Mesenchymal stem cell (in vitro differentiated cells and primary cell): ENCODE data around the gene ARHGAP12.

Experiments used
- DNase-seq: peaks from one replicate; pipeline ENCODE4 v3.0.0-alpha.2; 2013
- H2AFZ ChIP-seq: one replicate; pipeline ENCODE4 v1.6.1; 2013; ENCODE audit warnings: low read depth, mild to moderate bottlenecking, control low read depth, inconsistent platforms, low read length, moderate library complexity
- H2AK5ac ChIP-seq: 2 replicates; pipeline ENCODE4 v1.6.1; 2013; ENCODE audit warnings: low read length, moderate library complexity, mild to moderate bottlenecking, inconsistent platforms; ENCODE audit not compliant: severe bottlenecking
- H2BK120ac ChIP-seq: one replicate; pipeline ENCODE4 v1.6.1; 2013; ENCODE audit warnings: low read depth, mild to moderate bottlenecking, inconsistent platforms, low read length, moderate library complexity
- H2BK12ac ChIP-seq, 2 experiments: one replicate each; pipeline ENCODE4 v1.6.1; 2013; ENCODE audit warnings: inconsistent platforms in 2 of 2, low read length in 2 of 2, mild to moderate bottlenecking in 2 of 2, moderate library complexity in 2 of 2, control low read depth in 1 of 2
- H2BK15ac ChIP-seq: one replicate; pipeline ENCODE4 v1.6.1; 2013; ENCODE audit warnings: mild to moderate bottlenecking, low read depth, inconsistent platforms; ENCODE audit not compliant: poor library complexity, severe bottlenecking
- H2BK5ac ChIP-seq: 2 replicates; pipeline ENCODE4 v1.6.1; 2013; ENCODE audit warnings: low read depth, mild to moderate bottlenecking, low read length, control low read depth, inconsistent platforms; ENCODE audit not compliant: poor library complexity, severe bottlenecking
- H3K14ac ChIP-seq, 2 experiments: one replicate each; pipeline ENCODE4 v1.6.1; 2013; ENCODE audit warnings: inconsistent platforms in 2 of 2, low read length in 2 of 2, control low read depth in 1 of 2, mild to moderate bottlenecking in 1 of 2, moderate library complexity in 1 of 2
- H3K18ac ChIP-seq, 2 experiments: one replicate each; pipeline ENCODE4 v1.6.1; 2013; ENCODE audit warnings: inconsistent platforms in 2 of 2, low read length in 2 of 2, control low read depth in 1 of 2, low read depth in 1 of 2, mild to moderate bottlenecking in 1 of 2
- H3K23ac ChIP-seq, 2 experiments: one replicate each; pipeline ENCODE4 v1.6.1; 2013; ENCODE audit warnings: inconsistent platforms in 2 of 2, low read length in 2 of 2, mild to moderate bottlenecking in 2 of 2, moderate library complexity in 2 of 2, control low read depth in 1 of 2
- H3K27ac ChIP-seq: 2 replicates; pipeline ENCODE4 v1.5.1; 2013; ENCODE audit warnings: mild to moderate bottlenecking, moderate library complexity, low read length, control low read depth, inconsistent platforms; ENCODE audit not compliant: poor library complexity, severe bottlenecking
- H3K27me3 ChIP-seq, 2 experiments: 2 replicates each; pipeline versions ENCODE4 v1.6.1 to v1.7.0; 2013; ENCODE audit warnings: low read length in 2 of 2, mild to moderate bottlenecking in 2 of 2, moderate library complexity in 2 of 2, control low read depth in 1 of 2, inconsistent platforms in 1 of 2; ENCODE audit not compliant: control insufficient read depth in 1 of 2, insufficient read depth in 1 of 2
- H3K36me3 ChIP-seq, 2 experiments: 2 replicates each; pipeline versions ENCODE4 v1.6.1 to v1.7.0; 2013; ENCODE audit warnings: low read length in 2 of 2, control low read depth in 1 of 2, inconsistent platforms in 1 of 2, low read depth in 1 of 2, mild to moderate bottlenecking in 1 of 2; ENCODE audit not compliant: insufficient read depth in 2 of 2, control insufficient read depth in 1 of 2
- H3K4ac ChIP-seq, 2 experiments: one replicate each; pipeline ENCODE4 v1.6.1; 2013; ENCODE audit warnings: inconsistent platforms in 2 of 2, low read length in 2 of 2, mild to moderate bottlenecking in 2 of 2, moderate library complexity in 2 of 2, control low read depth in 1 of 2, low read depth in 1 of 2
- H3K4me1 ChIP-seq: 2 replicates; pipeline ENCODE4 v1.6.1; 2013; ENCODE audit warnings: low read depth, low read length, control low read depth; ENCODE audit not compliant: control insufficient read depth, insufficient read depth
- H3K4me2 ChIP-seq: 2 replicates; pipeline ENCODE4 v1.6.1; 2013; ENCODE audit warnings: low read length, mild to moderate bottlenecking, inconsistent platforms; ENCODE audit not compliant: poor library complexity, severe bottlenecking
- H3K4me3 ChIP-seq, 2 experiments: 2 replicates each; pipeline versions ENCODE4 v1.5.1 to v1.7.0; 2013; ENCODE audit warnings: low read length in 2 of 2, mild to moderate bottlenecking in 2 of 2, control low read depth in 1 of 2, low read depth in 1 of 2; ENCODE audit not compliant: insufficient read depth in 1 of 2
- H3K79me1 ChIP-seq: replicated peaks from 2 replicates; pipeline ENCODE4 v1.6.1; 2013; ENCODE audit warnings: mild to moderate bottlenecking, control low read depth, low read length, inconsistent platforms; ENCODE audit not compliant: poor library complexity, severe bottlenecking
- H3K9ac ChIP-seq: 2 replicates; pipeline ENCODE4 v1.7.0; 2013; ENCODE audit warnings: mild to moderate bottlenecking, low read length, moderate library complexity
- H3K9me3 ChIP-seq: 2 replicates; pipeline ENCODE4 v1.7.0; 2013; ENCODE audit warnings: mild to moderate bottlenecking, low read length; ENCODE audit not compliant: control insufficient read depth
- H4K8ac ChIP-seq: one replicate; pipeline ENCODE4 v1.6.1; 2013; ENCODE audit warnings: inconsistent platforms, mild to moderate bottlenecking, low read length, moderate library complexity
- H4K91ac ChIP-seq: one replicate; pipeline ENCODE4 v1.6.1; 2013; ENCODE audit warnings: mild to moderate bottlenecking, low read length, inconsistent platforms
- WGBS: methylation state at CpG from one replicate; pipeline ENCODE4 v1.1.7; 2013; ENCODE audit warnings: mixed read lengths; 5-methylcytosine and 5-hydroxymethylcytosine counted together

The ARHGAP12 gene

GRCh38 chr10:31808258-31809218 lies 120.1 kb downstream of the ARHGAP12 start:
- Histone ChIP-seq H2BK5ac (no peak overlapping the region), H3K23ac (no peak overlapping the region)

GRCh38 chr10:31804352-31804810 lies 124.2 kb downstream of the ARHGAP12 start:
- peaks cover 2% of the 10 kb centered on the region for H3K9me3 ChIP-seq
- H2AK5ac ChIP-seq: no peak overlapping the region
- no peak overlapping the region for H3K18ac ChIP-seq
- no peak overlapping the region for H3K4ac ChIP-seq
- DNase-seq: no peak
- no peak overlapping the region for H3K27ac ChIP-seq
- no peak overlapping the region for H2BK5ac ChIP-seq
- no peak overlapping the region for H4K91ac ChIP-seq
- no peak overlapping the region for H3K4me3 ChIP-seq
- no peak overlapping the region for H3K4me2 ChIP-seq
- H4K8ac ChIP-seq: no peak overlapping the region
- H2BK12ac ChIP-seq: no peak overlapping the region
- 100% methylated on average over 5 of the region's 7 CpGs for WGBS
- H2AFZ ChIP-seq: no peak overlapping the region
- H3K4me1 ChIP-seq: peaks cover 1% of the 10 kb centered on the region
- no peak overlapping the region for H3K14ac ChIP-seq
- peaks cover 0 to 44% of the 10 kb centered on the region in 2 experiments for H3K36me3 ChIP-seq
- H2BK15ac ChIP-seq: no peak overlapping the region
- H3K9ac ChIP-seq: peak overlapping the region; percentile 55
- no peaks in the 10 kb centered on the region for H3K27me3 ChIP-seq
- no peak overlapping the region for H3K23ac ChIP-seq
- no peak overlapping the region for H2BK120ac ChIP-seq
- H3K79me1 ChIP-seq: peaks cover 3% of the 10 kb centered on the region

More at GRCh38 chr10:31808258-31809218, 120.1 kb downstream of the ARHGAP12 start:
- Histone ChIP-seq H2BK12ac (no peak overlapping the region), H3K4ac (peak overlapping the region in 1 of 2 experiments; percentile 47), H3K9ac (peak overlapping the region; percentile 92), H2BK120ac (no peak overlapping the region), H3K36me3 (peaks cover 0 to 47% of the 10 kb centered on the region in 2 experiments), H3K27ac (peak overlapping the region; percentile 46), H3K14ac (no peak overlapping the region), H2AFZ (no peak overlapping the region), H4K91ac (no peak overlapping the region), H3K18ac (peak overlapping the region in 1 of 2 experiments; percentile 92), H3K4me3 (peak overlapping the region in 1 of 2 experiments; percentile 79), H2AK5ac (no peak overlapping the region), H2BK15ac (no peak overlapping the region), H4K8ac (peak overlapping the region; percentile 63), H3K27me3 (no peaks in the 10 kb centered on the region), H3K9me3 (no peaks in the 10 kb centered on the region), H3K4me2 (no peak overlapping the region), H3K79me1 (peaks cover 3% of the 10 kb centered on the region), H3K4me1 (peaks cover 1% of the 10 kb centered on the region)
- peak; percentile 80 for DNase-seq
- WGBS: 52% methylated on average over 5 of the region's 6 CpGs

GRCh38 chr10:31803606-31804351 lies 124.9 kb downstream of the ARHGAP12 start:
- H2AK5ac ChIP-seq: no peak overlapping the region
- H3K27ac ChIP-seq: no peak overlapping the region
- no peaks in the 10 kb centered on the region for H3K27me3 ChIP-seq
- H3K4me2 ChIP-seq: no peak overlapping the region
- H3K4me1 ChIP-seq: peaks cover 1% of the 10 kb centered on the region
- H2BK120ac ChIP-seq: no peak overlapping the region
- peak overlapping the region in 1 of 2 experiments; percentile 38 for H3K4me3 ChIP-seq
- peak overlapping the region; percentile 55 for H3K9ac ChIP-seq
- peaks cover 3% of the 10 kb centered on the region for H3K79me1 ChIP-seq
- no peak overlapping the region for H3K18ac ChIP-seq
- peaks cover 2% of the 10 kb centered on the region for H3K9me3 ChIP-seq
- no peak overlapping the region for H4K8ac ChIP-seq
- no peak overlapping the region for H3K14ac ChIP-seq
- no peak overlapping the region for H2BK15ac ChIP-seq
- no peak overlapping the region for H3K4ac ChIP-seq
- DNase-seq: no peak
- H2BK5ac ChIP-seq: no peak overlapping the region
- no peak overlapping the region for H4K91ac ChIP-seq
- WGBS: 84% methylated on average over 4 of the region's 8 CpGs
- peaks cover 0 to 41% of the 10 kb centered on the region in 2 experiments for H3K36me3 ChIP-seq
- no peak overlapping the region for H2BK12ac ChIP-seq
- no peak overlapping the region for H3K23ac ChIP-seq
- no peak overlapping the region for H2AFZ ChIP-seq

GRCh38 chr10:31799181-31799580 lies 129.4 kb downstream of the ARHGAP12 start:
- Histone ChIP-seq H3K4ac (no peak overlapping the region), H3K27ac (no peak overlapping the region), H2BK5ac (no peak overlapping the region), H3K9ac (no peak overlapping the region), H3K27me3 (no peaks in the 10 kb centered on the region), H3K4me3 (no peak overlapping the region), H3K23ac (no peak overlapping the region), H2BK120ac (no peak overlapping the region), H4K8ac (no peak overlapping the region), H2AFZ (no peak overlapping the region), H3K36me3 (peaks cover 0 to 35% of the 10 kb centered on the region in 2 experiments), H2BK15ac (no peak overlapping the region), H3K4me1 (no peaks in the 10 kb centered on the region), H3K4me2 (no peak overlapping the region), H3K9me3 (peaks cover 2% of the 10 kb centered on the region), H2AK5ac (no peak overlapping the region), H2BK12ac (no peak overlapping the region), H3K79me1 (peaks cover 1% of the 10 kb centered on the region), H3K14ac (peak overlapping the region in 1 of 2 experiments; percentile 60), H3K18ac (no peak overlapping the region), H4K91ac (no peak overlapping the region)
- WGBS: 99% methylated on average over 2 of the region's 2 CpGs
- DNase-seq: no peak
